ENCODE results near the gene RAVER2.

RAVER2 gene

DNA sequence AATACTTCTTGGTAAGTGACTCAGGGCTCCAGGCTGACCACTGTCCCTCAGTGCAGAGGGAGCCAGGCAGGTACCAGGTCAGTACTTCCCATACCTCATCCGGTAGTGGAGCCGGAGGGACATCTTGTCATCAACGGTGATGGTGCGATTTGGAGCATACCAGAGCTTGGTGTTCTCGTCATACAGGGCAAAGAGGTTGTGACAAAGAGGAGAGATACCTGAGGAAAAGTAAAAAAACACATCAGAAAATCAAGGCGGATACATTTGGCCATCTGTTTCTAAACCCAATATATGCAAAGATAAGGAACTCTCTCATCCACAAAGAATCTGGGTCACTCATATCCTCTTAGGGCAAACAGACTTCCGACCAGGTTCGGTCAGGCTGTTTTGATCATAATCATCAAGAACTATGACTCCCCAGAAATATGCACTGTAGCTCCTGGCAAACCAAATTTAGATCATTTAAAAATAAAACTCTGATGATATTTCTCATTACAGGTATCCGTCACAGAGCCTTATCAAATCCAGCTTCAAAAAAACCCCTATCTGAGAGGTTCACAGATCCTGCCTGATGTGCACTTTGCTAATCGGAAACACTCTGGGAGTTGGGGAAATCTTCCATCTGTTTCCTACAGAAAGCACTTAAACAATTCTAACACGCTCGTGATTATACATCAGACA lies 134.2 kb downstream of the RAVER2 start:
- Histone ChIP-seq H3K36me3 (ENCODE audit: control insufficient read depth in 1 of 2, insufficient read depth in 2 of 2, low read length in 2 of 2) (peaks cover 34 to 61% of the 10 kb centered on the region in 2 donors), H3K9ac (ENCODE audit: low read depth in 1 of 2, low read length in 2 of 2) (no peak overlapping the region), H3K27ac (ENCODE audit: low read depth, low read length) (no peak overlapping the region), H3K9me3 (ENCODE audit: control insufficient read depth in 1 of 2, low read length in 2 of 2) (no peaks in the 10 kb centered on the region), H3K27me3 (ENCODE audit: control insufficient read depth in 1 of 2, insufficient read depth in 2 of 2, low read length in 2 of 2) (no peaks in the 10 kb centered on the region), H3K4me3 (ENCODE audit: low read depth in 1 of 2, low read length in 2 of 2) (no peak overlapping the region), H3K4me1 (ENCODE audit: control insufficient read depth in 1 of 2, insufficient read depth in 2 of 2, low read length in 2 of 2) (peaks cover 0 to 5% of the 10 kb centered on the region in 2 donors)

GRCh38 chr1:64880449-64880848 lies 135.6 kb downstream of the RAVER2 start:
- Histone ChIP-seq H3K9me3 (ENCODE audit: control insufficient read depth in 1 of 2, low read length in 2 of 2) (no peaks in the 10 kb centered on the region), H3K27me3 (ENCODE audit: control insufficient read depth in 1 of 2, insufficient read depth in 2 of 2, low read length in 2 of 2) (no peaks in the 10 kb centered on the region), H3K4me1 (ENCODE audit: control insufficient read depth in 1 of 2, insufficient read depth in 2 of 2, low read length in 2 of 2) (peaks cover 0 to 5% of the 10 kb centered on the region in 2 donors), H3K36me3 (ENCODE audit: control insufficient read depth in 1 of 2, insufficient read depth in 2 of 2, low read length in 2 of 2) (peaks cover 24 to 48% of the 10 kb centered on the region in 2 donors), H3K9ac (ENCODE audit: low read depth in 1 of 2, low read length in 2 of 2) (no peak overlapping the region), H3K27ac (ENCODE audit: low read depth, low read length) (no peak overlapping the region), H3K4me3 (ENCODE audit: low read depth in 1 of 2, low read length in 2 of 2) (no peak overlapping the region)

GRCh38 chr1:64881281-64881680 lies 136.4 kb downstream of the RAVER2 start:
- peaks cover 18 to 40% of the 10 kb centered on the region in 2 donors for H3K36me3 ChIP-seq (ENCODE audit: control insufficient read depth in 1 of 2, insufficient read depth in 2 of 2, low read length in 2 of 2)
- H3K4me1 ChIP-seq (ENCODE audit: control insufficient read depth in 1 of 2, insufficient read depth in 2 of 2, low read length in 2 of 2): peaks cover 0 to 5% of the 10 kb centered on the region in 2 donors
- H3K4me3 ChIP-seq (ENCODE audit: low read depth in 1 of 2, low read length in 2 of 2): no peak overlapping the region
- H3K9ac ChIP-seq (ENCODE audit: low read depth in 1 of 2, low read length in 2 of 2): no peak overlapping the region
- no peaks in the 10 kb centered on the region for H3K27me3 ChIP-seq (ENCODE audit: control insufficient read depth in 1 of 2, insufficient read depth in 2 of 2, low read length in 2 of 2)
- H3K27ac ChIP-seq (ENCODE audit: low read depth, low read length): no peak overlapping the region
- H3K9me3 ChIP-seq (ENCODE audit: control insufficient read depth in 1 of 2, low read length in 2 of 2): no peaks in the 10 kb centered on the region

Measured in duodenal mucosa (tissue), 2 donors.